Kasumi-1 (cell line): ENCODE data around the gene SYCP2L.

ENCODE experiments used
- DNase-seq, 2 experiments: peaks; one replicate each; lab custom pipeline; 2025; lab: John Stamatoyannopoulos, UW

SYCP2L gene

GRCh38 chr6:11008821-11009220 lies 122.0 kb downstream of the SYCP2L start:
- DNase-seq, result no peak

GRCh38 chr6:11009353-11009752 lies 122.5 kb downstream of the SYCP2L start:
- DNase-seq, result no peak

- no peak for DNase-seq
Observed at GRCh38 chr6:11011787-11012234, 125.0 kb downstream of the SYCP2L start.

GRCh38 chr6:11012295-11012754 lies 125.5 kb downstream of the SYCP2L start:
- no peak for DNase-seq

- DNase-seq, result no peak
Observed at GRCh38 chr6:11012976-11013720, 126.3 kb downstream of the SYCP2L start.

GRCh38 chr6:11013721-11014070 lies 126.8 kb downstream of the SYCP2L start:
- DNase-seq, result no peak

GRCh38 chr6:11015102-11015501 lies 128.2 kb downstream of the SYCP2L start:
- no peak for DNase-seq

- DNase-seq, result no peak
Observed at GRCh38 chr6:11016452-11016851, 129.6 kb downstream of the SYCP2L start.

- DNase-seq, result no peak
Observed at GRCh38 chr6:11017090-11017489, 130.2 kb downstream of the SYCP2L start.

GRCh38 chr6:11018225-11018624 lies 131.4 kb downstream of the SYCP2L start:
- DNase-seq, result no peak

GRCh38 chr6:11021003-11021402 lies 134.2 kb downstream of the SYCP2L start:
- DNase-seq, result no peak

GRCh38 chr6:11021714-11022113 lies 134.9 kb downstream of the SYCP2L start:
- no peak for DNase-seq

- no peak for DNase-seq
Observed at GRCh38 chr6:11023032-11023431, 136.2 kb downstream of the SYCP2L start.
